HEK293T (cell line): ENCODE data around the gene NGF.

Source experiments
- BHLHE40 ChIP-seq: fragments of 450-650 bp; IDR thresholded peaks from 2 replicates; pipeline ENCODE4 v1.6.1; 2016; ENCODE audit warnings: mild to moderate bottlenecking, moderate library complexity, borderline replicate concordance
- ELF4 ChIP-seq: fragments of 450-650 bp; IDR thresholded peaks from 2 replicates; pipeline ENCODE4 v1.6.1; 2017; ENCODE audit warnings: antibody characterized with exemption
- FOXA1 ChIP-seq: fragments of 450-650 bp; IDR thresholded peaks from 2 replicates; pipeline ENCODE4 v1.6.1; 2016; ENCODE audit warnings: mild to moderate bottlenecking
- FOXM1 ChIP-seq: fragments of 450-650 bp; IDR thresholded peaks from 2 replicates; pipeline ENCODE4 v1.6.1; 2017; ENCODE audit warnings: mild to moderate bottlenecking, borderline replicate concordance
- L3MBTL2 ChIP-seq: fragments of 450-650 bp; conservative IDR thresholded peaks from 2 replicates; pipeline ENCODE4 v1.6.1; 2016; ENCODE audit warnings: mild to moderate bottlenecking
- LEF1 ChIP-seq: fragments of 450-650 bp; IDR thresholded peaks from 2 replicates; pipeline ENCODE4 v1.6.1; 2017; ENCODE audit warnings: mild to moderate bottlenecking, borderline replicate concordance
- SP1 ChIP-seq: fragments of 450-650 bp; IDR thresholded peaks from 2 replicates; pipeline ENCODE4 v1.6.1; 2017
- SUZ12 ChIP-seq: fragments of 450-650 bp; IDR thresholded peaks from 2 replicates; pipeline ENCODE4 v1.6.1; 2016; ENCODE audit warnings: mild to moderate bottlenecking
- TARDBP ChIP-seq: fragments of 450-650 bp; IDR thresholded peaks from 2 replicates; pipeline ENCODE4 v1.6.1; 2016
- TF ChIP-seq, protein P1 (sequence below): fragments of 450-650 bp; IDR thresholded peaks from 2 replicates; pipeline ENCODE4 v1.6.1; 2016

DNA sequence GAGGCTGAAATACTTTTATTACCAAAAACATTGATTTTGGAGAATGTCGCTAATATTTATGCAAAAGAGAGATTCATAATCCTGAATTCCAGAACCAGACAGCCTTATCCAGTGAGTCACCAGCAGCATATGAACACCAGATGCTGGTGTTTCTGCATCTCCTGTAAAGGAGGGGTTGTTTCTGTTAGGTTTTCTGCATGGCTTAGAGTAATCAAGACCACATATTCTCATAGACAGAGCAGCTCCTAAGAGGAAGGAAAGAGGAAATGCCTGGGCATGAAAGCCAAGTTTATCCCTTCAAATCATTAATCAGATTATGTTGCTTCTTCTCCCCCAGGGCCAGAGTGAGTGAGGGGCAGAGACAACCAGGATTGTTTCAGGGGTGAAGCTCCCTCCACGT, 86.2 kb downstream of the NGF start:
- no peak for TF ChIP-seq BHLHE40
- TF ChIP-seq SUZ12, result no peak
- TF ChIP-seq ELF4, result no peak
- TF ChIP-seq FOXM1, result no peak
- no peak for TF ChIP-seq SP1
- TF ChIP-seq TARDBP, result no peak
- no peak for TF ChIP-seq LEF1
- TF ChIP-seq, protein P1, sequence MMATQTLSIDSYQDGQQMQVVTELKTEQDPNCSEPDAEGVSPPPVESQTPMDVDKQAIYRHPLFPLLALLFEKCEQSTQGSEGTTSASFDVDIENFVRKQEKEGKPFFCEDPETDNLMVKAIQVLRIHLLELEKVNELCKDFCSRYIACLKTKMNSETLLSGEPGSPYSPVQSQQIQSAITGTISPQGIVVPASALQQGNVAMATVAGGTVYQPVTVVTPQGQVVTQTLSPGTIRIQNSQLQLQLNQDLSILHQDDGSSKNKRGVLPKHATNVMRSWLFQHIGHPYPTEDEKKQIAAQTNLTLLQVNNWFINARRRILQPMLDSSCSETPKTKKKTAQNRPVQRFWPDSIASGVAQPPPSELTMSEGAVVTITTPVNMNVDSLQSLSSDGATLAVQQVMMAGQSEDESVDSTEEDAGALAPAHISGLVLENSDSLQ, result no peak
- TF ChIP-seq L3MBTL2, result no peak
- TF ChIP-seq FOXA1, result no peak
